Esophagus mucosa (tissue), 1 donor: ENCODE data around the gene KCNJ1. TPM values are rescaled to one million over a fixed set of nuclear protein-coding genes. Genes with fewer than 3 reads are reported as not detected.

Experiments used
- total RNA-seq: library from RNA; stranded (reverse); gene quantifications from one replicate; pipeline ENCODE4 v1.2.4, GENCODE V29; 2023
- donor health status: DM: yes; HTN: yes; CAD: no.

Gene KCNJ1
- total RNA-seq, 1 donor from 2014 or later: not detected

Other genes with a start within 250 kb of the KCNJ1 start
- 2.1 TPM for gene FLI1, start 173.2 kb downstream of the KCNJ1 start, total RNA-seq
- 0.08 TPM for gene KCNJ5, start 24.1 kb upstream of the KCNJ1 start, total RNA-seq
- 22.2 TPM for gene TP53AIP1, start 75.6 kb upstream of the KCNJ1 start, total RNA-seq